GM18526 (cell line): ENCODE results near the gene ITGA11.

Experiments
- POLR2A ChIP-seq: IDR thresholded peaks from 3 replicates; pipeline ENCODE4 v1.6.1; 2011; ENCODE audit not compliant: insufficient read length; ENCODE audit errors: extremely low read depth

Gene ITGA11

GRCh38 chr15:68332266-68332665, 99.7 kb downstream of the ITGA11 start:
- TF ChIP-seq POLR2A: no peak

GRCh38 chr15:68330901-68331300, 101.1 kb downstream of the ITGA11 start:
- TF ChIP-seq POLR2A: no peak

GRCh38 chr15:68330416-68330815, 101.5 kb downstream of the ITGA11 start:
- TF ChIP-seq POLR2A: no peak

- TF ChIP-seq POLR2A: no peak
These were observed 103.0 kb downstream of the ITGA11 start for GRCh38 chr15:68328964-68329363.

GRCh38 chr15:68328443-68328842, 103.5 kb downstream of the ITGA11 start:
- no peak for TF ChIP-seq POLR2A

GRCh38 chr15:68326711-68327354, 105.1 kb downstream of the ITGA11 start:
- no peak for TF ChIP-seq POLR2A

GRCh38 chr15:68325726-68326125, 106.2 kb downstream of the ITGA11 start:
- no peak for TF ChIP-seq POLR2A

GRCh38 chr15:68322796-68323195, 109.2 kb downstream of the ITGA11 start:
- TF ChIP-seq POLR2A: no peak

- no peak for TF ChIP-seq POLR2A
These were observed 110.7 kb downstream of the ITGA11 start for GRCh38 chr15:68321229-68321628.

GRCh38 chr15:68319997-68320396, 112.0 kb downstream of the ITGA11 start:
- no peak for TF ChIP-seq POLR2A

GRCh38 chr15:68318931-68319909, 112.7 kb downstream of the ITGA11 start:
- TF ChIP-seq POLR2A: no peak

GRCh38 chr15:68318008-68318835, 113.7 kb downstream of the ITGA11 start:
- no peak for TF ChIP-seq POLR2A

- TF ChIP-seq POLR2A: no peak
These were observed 114.5 kb downstream of the ITGA11 start for GRCh38 chr15:68317281-68318007.

GRCh38 chr15:68316061-68316804, 115.7 kb downstream of the ITGA11 start:
- no peak for TF ChIP-seq POLR2A

- TF ChIP-seq POLR2A: no peak
These were observed 116.4 kb downstream of the ITGA11 start for GRCh38 chr15:68315495-68316031.
